H1 (cell line): ENCODE results near the gene SH3PXD2B. TPM values are rescaled to one million over a fixed set of nuclear protein-coding genes. Genes with fewer than 3 reads are reported as not detected.

Experiments used
- CHD1 ChIP-seq: IDR thresholded peaks from 2 replicates; pipeline ENCODE4 v1.6.1; 2012; ENCODE audit warnings: low read depth, low read length, improper control_type of control experiment
- CHD2 ChIP-seq: IDR thresholded peaks from 2 replicates; pipeline ENCODE4 v1.6.1; 2012; ENCODE audit warnings: low read length, improper control_type of control experiment
- CREB1 ChIP-seq: IDR thresholded peaks from 2 replicates; pipeline ENCODE4 v1.6.1; 2012; ENCODE audit warnings: inconsistent platforms
- CTBP2 ChIP-seq: IDR thresholded peaks from 2 replicates; pipeline ENCODE4 v1.7.0; 2011; ENCODE audit warnings: borderline replicate concordance, mild to moderate bottlenecking, moderate library complexity, mixed read lengths, low read length; ENCODE audit not compliant: insufficient read depth, insufficient read length
- JUN ChIP-seq: IDR thresholded peaks from 2 replicates; pipeline ENCODE4 v1.6.1; 2011; ENCODE audit warnings: low read depth, mild to moderate bottlenecking, improper control_type of control experiment, low read length
- NANOG ChIP-seq: IDR thresholded peaks from 2 replicates; pipeline ENCODE4 v1.6.1; 2011; ENCODE audit warnings: low read length, low read depth, mild to moderate bottlenecking, inconsistent platforms; ENCODE audit not compliant: insufficient read depth, poor library complexity, severe bottlenecking
- PHF8 ChIP-seq: fragments of 200-600 bp; sonication (generic); conservative IDR thresholded peaks from 2 replicates; pipeline ENCODE4 v1.7.1; 2012; ENCODE audit warnings: low read depth, mild to moderate bottlenecking, inconsistent platforms, low read length, moderate library complexity
- POLR2A ChIP-seq, 2 experiments: IDR thresholded peaks; 1 replicate in 1 of 2; 2 replicates in 1 of 2; pipeline ENCODE4 v1.6.1; 2011; ENCODE audit warnings: low read depth in 2 of 2, low read length in 2 of 2, mild to moderate bottlenecking in 2 of 2; ENCODE audit errors: control extremely low read depth in 1 of 2
- RNF2 ChIP-seq: fragments of 200-900, 300-1000 bp; sonication (generic); IDR thresholded peaks from 2 replicates; pipeline ENCODE4 v1.7.1; 2016; ENCODE audit warnings: borderline replicate concordance, low read depth, mild to moderate bottlenecking, antibody characterized with exemption, low read length; ENCODE audit not compliant: poor library complexity, severe bottlenecking; ENCODE audit errors: missing control alignments
- TAF7 ChIP-seq: optimal IDR thresholded peaks from 2 replicates; pipeline ENCODE3; 2011; ENCODE audit warnings: low read depth, mild to moderate bottlenecking, inconsistent platforms, low read length, moderate library complexity, borderline replicate concordance
- ZNF274 ChIP-seq: IDR thresholded peaks from 2 replicates; pipeline ENCODE4 v1.7.0; 2012; ENCODE audit warnings: low read length, borderline replicate concordance; ENCODE audit errors: extremely low read depth
- polyA plus RNA-seq, 7 experiments: library from polyadenylated mRNA; depleted of rRNA in 3 of 7; stranded (reverse) in 5 of 7; unstranded in 2 of 7; fragments of >200 nt in 5 of 7; fragments of 200-250 nt in 2 of 7; gene quantifications; 1 replicate in 5 of 7; 2 replicates in 1 of 7; 4 replicates in 1 of 7; pipeline versions ENCODE4 v1.2.1 to v1.2.3, GENCODE V29; 2011 to 2013; ENCODE audit warnings: missing spikeins in 2 of 7, mixed read lengths in 2 of 7
- total RNA-seq: library from RNA; stranded (reverse); fragmentation: NEBNext Ultra II Directional; extraction: Animal tissue kit (Norgen Biotek cat#: 25700); gene quantifications from 2 replicates; pipeline ENCODE4 v1.2.1, GENCODE V29; 2021
- TF ChIP-seq, protein P1 (sequence below): IDR thresholded peaks from 2 replicates; pipeline ENCODE4 v1.6.1; 2011; ENCODE audit warnings: low read length, improper control_type of control experiment

SH3PXD2B gene
- total and polyA plus RNA-seq, 2 of the 8 experiments (the other 6 are each of a cell fraction or from before 2014, with no cell fraction given): 32.9 to 72.9 TPM

DNA sequence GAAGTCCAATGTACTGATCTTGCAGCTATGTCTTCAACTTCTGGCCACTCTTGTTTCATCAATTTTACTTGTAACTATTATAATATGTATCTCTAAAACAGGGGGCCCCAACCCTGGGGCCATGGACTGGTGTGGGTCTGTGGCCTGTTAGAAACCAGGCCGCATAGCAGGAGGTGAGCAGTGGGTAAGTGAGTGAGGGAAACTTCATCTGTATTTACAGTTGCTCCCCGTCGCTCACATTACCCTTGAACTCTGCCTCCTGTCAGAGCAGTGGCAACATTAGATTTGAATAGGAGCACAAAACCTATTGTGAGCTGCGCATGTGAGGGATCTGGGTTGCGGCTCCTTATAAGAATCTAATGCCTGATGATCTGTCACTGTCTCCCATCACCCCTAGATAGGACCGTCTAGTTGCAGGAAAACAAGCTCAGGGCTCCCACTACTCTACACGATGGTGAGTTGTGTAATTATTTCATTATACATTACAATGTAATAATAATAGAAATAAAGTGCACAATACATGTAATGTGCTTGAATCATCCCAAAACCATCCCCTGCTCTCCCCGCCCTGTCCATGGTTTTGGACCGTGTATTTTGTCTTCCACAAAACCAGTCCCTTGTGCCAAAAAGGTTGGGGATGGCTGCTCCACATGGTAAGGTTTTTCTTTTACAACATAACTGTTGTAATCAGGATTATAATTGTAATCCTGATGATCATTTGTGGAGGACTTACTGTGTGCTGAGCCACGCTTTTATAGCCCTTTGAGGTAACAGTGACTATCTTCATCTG lies 26.9 kb upstream of the SH3PXD2B start (continued):
- TF ChIP-seq PHF8 (no peak), CREB1 (no peak), CHD1 (no peak), TAF7 (no peak), ZNF274 (no peak), NANOG (no peak), CTBP2 (no peak), JUN (no peak), RNF2 (no peak), CHD2 (no peak), POLR2A (IDR thresholded peaks at IDR 0.05; ENCODE audit: control extremely low read depth in 1 of 2, low read depth in 2 of 2, low read length in 2 of 2) (no peak)
- TF ChIP-seq, protein P1, sequence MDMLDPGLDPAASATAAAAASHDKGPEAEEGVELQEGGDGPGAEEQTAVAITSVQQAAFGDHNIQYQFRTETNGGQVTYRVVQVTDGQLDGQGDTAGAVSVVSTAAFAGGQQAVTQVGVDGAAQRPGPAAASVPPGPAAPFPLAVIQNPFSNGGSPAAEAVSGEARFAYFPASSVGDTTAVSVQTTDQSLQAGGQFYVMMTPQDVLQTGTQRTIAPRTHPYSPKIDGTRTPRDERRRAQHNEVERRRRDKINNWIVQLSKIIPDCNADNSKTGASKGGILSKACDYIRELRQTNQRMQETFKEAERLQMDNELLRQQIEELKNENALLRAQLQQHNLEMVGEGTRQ: no peak
